IMR-90 (cell line): ENCODE measurements around the gene UNC50.

ENCODE experiments used
- CEBPB ChIP-seq: IDR thresholded peaks from 2 replicates; pipeline ENCODE4 v1.6.1; 2012; ENCODE audit warnings: low read depth, low read length, improper control_type of control experiment
- CTCF ChIP-seq: conservative IDR thresholded peaks from 2 replicates; pipeline ENCODE4 v1.5.1; 2012; ENCODE audit warnings: mild to moderate bottlenecking, low read depth, low read length, improper control_type of control experiment
- FOS ChIP-seq: fragments of 150-350 bp; IDR thresholded peaks from 2 replicates; pipeline ENCODE4 v1.6.1; 2016; ENCODE audit warnings: low read depth, low read length
- MAZ ChIP-seq: IDR thresholded peaks from 2 replicates; pipeline ENCODE4 v1.6.1; 2012; ENCODE audit warnings: low read depth, mild to moderate bottlenecking, low read length, improper control_type of control experiment, moderate library complexity, borderline replicate concordance
- MXI1 ChIP-seq: IDR thresholded peaks from 2 replicates; pipeline ENCODE4 v1.6.1; 2012; ENCODE audit warnings: low read depth, mild to moderate bottlenecking, low read length, moderate library complexity, borderline replicate concordance
- NFE2L2 ChIP-seq: fragments of 150-350 bp; IDR thresholded peaks from 2 replicates; pipeline ENCODE4 v1.6.1; 2016; ENCODE audit warnings: low read depth, mild to moderate bottlenecking, low read length
- POLR2A ChIP-seq: IDR thresholded peaks from 2 replicates; pipeline ENCODE4 v1.6.1; 2012; ENCODE audit warnings: mild to moderate bottlenecking, low read depth, low read length
- RAD21 ChIP-seq: IDR thresholded peaks from 2 replicates; pipeline ENCODE4 v1.6.1; 2012; ENCODE audit warnings: low read length, improper control_type of control experiment
- RCOR1 ChIP-seq: IDR thresholded peaks from 2 replicates; pipeline ENCODE4 v1.6.1; 2012; ENCODE audit warnings: mild to moderate bottlenecking, low read length, improper control_type of control experiment; ENCODE audit not compliant: insufficient replicate concordance
- RFX5 ChIP-seq: IDR thresholded peaks from 2 replicates; pipeline ENCODE4 v1.8.0; 2012; ENCODE audit warnings: low read depth, mild to moderate bottlenecking, low read length, moderate library complexity
- SMC3 ChIP-seq: fragments of 150-350 bp; IDR thresholded peaks from 2 replicates; pipeline ENCODE4 v1.6.1; 2016; ENCODE audit warnings: low read depth, mild to moderate bottlenecking, antibody characterized with exemption, low read length, moderate library complexity
- USF2 ChIP-seq: fragments of 150-350 bp; IDR thresholded peaks from 2 replicates; pipeline ENCODE4 v1.6.1; 2017; ENCODE audit warnings: mild to moderate bottlenecking, antibody characterized with exemption, low read length, low read depth

GRCh38 chr2:98605076-98605475, 3.3 kb upstream of the UNC50 start:
- TF ChIP-seq MAZ (no peak), CTCF (no peak), CEBPB (no peak), MXI1 (no peak), RCOR1 (no peak), USF2 (no peak), RFX5 (no peak), POLR2A (no peak), NFE2L2 (no peak), RAD21 (no peak), FOS (no peak), SMC3 (no peak)
